ENCODE data around the gene LMF2.

DNA sequence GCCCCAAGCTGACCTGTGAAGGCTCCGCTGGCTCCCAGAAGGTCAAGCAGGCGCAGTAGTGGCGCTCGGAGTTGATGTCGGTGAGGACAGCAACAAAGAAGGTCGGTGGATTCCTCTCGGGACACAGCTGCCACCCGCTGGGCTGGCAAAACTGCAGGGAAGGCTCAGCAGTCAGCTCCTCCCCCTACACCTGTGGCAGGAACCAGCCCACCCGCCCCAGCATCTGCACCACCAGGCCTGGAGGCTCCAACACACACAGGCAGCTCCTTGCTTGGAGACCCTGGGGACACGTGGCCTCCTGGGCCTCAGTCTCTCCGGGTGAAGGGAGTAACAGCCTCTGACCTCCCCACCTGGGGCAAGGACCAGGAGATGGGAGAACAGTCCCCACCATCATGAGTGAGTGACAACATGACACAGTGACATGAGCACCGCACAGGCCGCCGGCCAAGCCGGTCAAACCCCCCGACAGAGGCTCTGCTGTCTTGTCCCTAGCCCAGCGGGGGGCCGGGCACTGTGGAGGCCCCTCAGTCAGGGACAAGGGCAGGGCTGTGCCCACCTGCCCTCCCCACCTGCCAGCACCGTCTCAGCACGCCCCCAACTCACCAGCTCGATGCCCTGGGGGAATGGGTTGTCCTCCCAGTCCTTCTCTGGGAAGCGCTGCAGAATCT, 39.6 kb downstream of the LMF2 start:
- TF ChIP-seq, protein P1, sequence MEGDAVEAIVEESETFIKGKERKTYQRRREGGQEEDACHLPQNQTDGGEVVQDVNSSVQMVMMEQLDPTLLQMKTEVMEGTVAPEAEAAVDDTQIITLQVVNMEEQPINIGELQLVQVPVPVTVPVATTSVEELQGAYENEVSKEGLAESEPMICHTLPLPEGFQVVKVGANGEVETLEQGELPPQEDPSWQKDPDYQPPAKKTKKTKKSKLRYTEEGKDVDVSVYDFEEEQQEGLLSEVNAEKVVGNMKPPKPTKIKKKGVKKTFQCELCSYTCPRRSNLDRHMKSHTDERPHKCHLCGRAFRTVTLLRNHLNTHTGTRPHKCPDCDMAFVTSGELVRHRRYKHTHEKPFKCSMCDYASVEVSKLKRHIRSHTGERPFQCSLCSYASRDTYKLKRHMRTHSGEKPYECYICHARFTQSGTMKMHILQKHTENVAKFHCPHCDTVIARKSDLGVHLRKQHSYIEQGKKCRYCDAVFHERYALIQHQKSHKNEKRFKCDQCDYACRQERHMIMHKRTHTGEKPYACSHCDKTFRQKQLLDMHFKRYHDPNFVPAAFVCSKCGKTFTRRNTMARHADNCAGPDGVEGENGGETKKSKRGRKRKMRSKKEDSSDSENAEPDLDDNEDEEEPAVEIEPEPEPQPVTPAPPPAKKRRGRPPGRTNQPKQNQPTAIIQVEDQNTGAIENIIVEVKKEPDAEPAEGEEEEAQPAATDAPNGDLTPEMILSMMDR (IDR thresholded peaks at IDR 0.05; ENCODE audit: low read depth, low read length, poor library complexity, severe bottlenecking), result no peak
- no peak for TF ChIP-seq EZH2phosphoT487 (IDR thresholded peaks at IDR 0.05; ENCODE audit: borderline replicate concordance, low read length)
